ENCODE data around the gene SLC6A5. TPM values are rescaled to one million over a fixed set of nuclear protein-coding genes. Genes with fewer than 3 reads are reported as not detected.

SLC6A5 gene
- total RNA-seq, 1 experiment from 2014 or later: not detected

DNA sequence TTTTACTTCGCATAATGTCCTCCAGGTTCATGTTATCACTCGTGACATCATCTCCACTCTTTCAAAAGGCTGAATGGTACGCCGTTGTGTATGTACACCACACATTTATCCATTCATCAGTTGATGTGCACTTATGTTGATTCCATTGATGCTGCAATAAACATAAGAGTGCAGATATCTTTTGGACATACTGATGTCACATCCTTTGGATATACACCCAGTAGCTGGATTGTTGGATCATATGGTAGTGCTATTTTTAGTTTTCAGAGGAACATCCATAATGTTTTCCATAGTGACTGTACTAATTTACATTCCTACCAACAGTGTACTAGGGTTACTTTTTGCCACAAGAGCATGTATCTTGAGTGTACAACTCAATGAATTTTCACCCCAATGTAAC is 45.0 kb downstream of the SLC6A5 start:
- Histone ChIP-seq H4K91ac (ENCODE audit: insufficient read length, low read depth, low read length) (no peak overlapping the region), H4K8ac (replicated peaks; ENCODE audit: insufficient read length, low read depth, low read length) (no peak overlapping the region), H2AK5ac (ENCODE audit: insufficient read length, low read length) (no peak overlapping the region), H3K23me2 (ENCODE audit: insufficient read length, low read depth, low read length, poor library complexity, severe bottlenecking) (no peaks in the 10 kb centered on the region), H3K27me3 (ENCODE audit: insufficient read depth, low read length) (no peaks in the 10 kb centered on the region; the same call in 1 of the 2 replicates), H3K18ac (ENCODE audit: insufficient read length, low read depth, low read length) (no peak overlapping the region), H3K4me2 (ENCODE audit: insufficient read depth, insufficient read length, low read length) (no peak overlapping the region), H4K5ac (ENCODE audit: insufficient read length, low read depth, low read length) (no peak overlapping the region), H3K23ac (ENCODE audit: insufficient read length, low read depth, low read length) (no peak overlapping the region), H3K9me3 (ENCODE audit: control insufficient read depth, low read depth, low read length) (no peaks in the 10 kb centered on the region), H2BK12ac (ENCODE audit: insufficient read length, low read depth, low read length) (no peak overlapping the region), H3T11ph (ENCODE audit: low read length) (no peak overlapping the region), H3K4ac (ENCODE audit: low read depth, low read length) (no peak overlapping the region), H3K14ac (ENCODE audit: insufficient read depth, low read length) (no peak overlapping the region), H2BK20ac (ENCODE audit: low read depth, low read length, poor library complexity, severe bottlenecking) (no peak overlapping the region), H2BK120ac (ENCODE audit: low read depth, low read length, poor library complexity, severe bottlenecking) (no peak overlapping the region), H2AFZ (ENCODE audit: low read length) (no peak overlapping the region), H3K27ac (ENCODE audit: insufficient read length, low read depth, low read length) (no peak overlapping the region), H3K79me2 (ENCODE audit: insufficient read depth, low read length) (no peaks in the 10 kb centered on the region), H3K56ac (ENCODE audit: insufficient read length, low read depth, low read length) (no peak overlapping the region), H2BK5ac (ENCODE audit: insufficient read length, low read length) (no peak overlapping the region), H4K20me1 (ENCODE audit: control insufficient read depth, insufficient read depth, insufficient read length) (no peaks in the 10 kb centered on the region), H3K9ac (ENCODE audit: extremely low read depth, insufficient read length, low read length) (no peak overlapping the region), H3K79me1 (ENCODE audit: insufficient read depth, low read depth, low read length, poor library complexity, severe bottlenecking) (no peaks in the 10 kb centered on the region), H3K4me1 (ENCODE audit: insufficient read depth, low read length) (peaks cover 3% of the 10 kb centered on the region; the same call in 1 of the 2 replicates), H2BK15ac (ENCODE audit: low read depth, low read length) (no peak overlapping the region)
- Mint-ChIP-seq H3K36me3 (ENCODE audit: insufficient read depth in 1 of 3, low read depth in 3 of 3) (no peaks in the 10 kb centered on the region; a peak in 2 of 7 replicates), H3K9me3 (peaks cover 0 to 2% of the 10 kb centered on the region in 2 experiments; a peak in 3 of 5 replicates), H3K4me3 (no peak overlapping the region), H3K27me3 (ENCODE audit: low read depth) (no peaks in the 10 kb centered on the region; the same call in 1 of the 2 replicates), H3K4me1 (peaks cover 6 to 9% of the 10 kb centered on the region in 2 experiments), H3K27ac (no peak overlapping the region)
- WGBS (ENCODE audit: extremely low coverage, insufficient read length, low lambda C conversion rate): no CpG with 5 or more reads among the region's 4 CpGs
- TF ChIP-seq, protein P1, sequence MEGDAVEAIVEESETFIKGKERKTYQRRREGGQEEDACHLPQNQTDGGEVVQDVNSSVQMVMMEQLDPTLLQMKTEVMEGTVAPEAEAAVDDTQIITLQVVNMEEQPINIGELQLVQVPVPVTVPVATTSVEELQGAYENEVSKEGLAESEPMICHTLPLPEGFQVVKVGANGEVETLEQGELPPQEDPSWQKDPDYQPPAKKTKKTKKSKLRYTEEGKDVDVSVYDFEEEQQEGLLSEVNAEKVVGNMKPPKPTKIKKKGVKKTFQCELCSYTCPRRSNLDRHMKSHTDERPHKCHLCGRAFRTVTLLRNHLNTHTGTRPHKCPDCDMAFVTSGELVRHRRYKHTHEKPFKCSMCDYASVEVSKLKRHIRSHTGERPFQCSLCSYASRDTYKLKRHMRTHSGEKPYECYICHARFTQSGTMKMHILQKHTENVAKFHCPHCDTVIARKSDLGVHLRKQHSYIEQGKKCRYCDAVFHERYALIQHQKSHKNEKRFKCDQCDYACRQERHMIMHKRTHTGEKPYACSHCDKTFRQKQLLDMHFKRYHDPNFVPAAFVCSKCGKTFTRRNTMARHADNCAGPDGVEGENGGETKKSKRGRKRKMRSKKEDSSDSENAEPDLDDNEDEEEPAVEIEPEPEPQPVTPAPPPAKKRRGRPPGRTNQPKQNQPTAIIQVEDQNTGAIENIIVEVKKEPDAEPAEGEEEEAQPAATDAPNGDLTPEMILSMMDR (conservative IDR thresholded peaks at IDR 0.05): no peak
- no peak for DNase-seq

All from H9 (cell line).